ENCODE data around the gene CITED4. TPM values are rescaled to one million over a fixed set of nuclear protein-coding genes. Genes with fewer than 3 reads are reported as not detected.

The CITED4 gene
- total RNA-seq, 5 donors from 2014 or later (not counting 1 experiment from before 2014, with no cell fraction given) = 23.4 to 37.0 (median 28.4) TPM

- Mint-ChIP-seq H3K27me3 (no peaks in the 10 kb centered on the region), H3K4me1 (peaks cover 27 to 42% (median 37%) of the 10 kb centered on the region in 3 donors), H3K27ac (peak overlapping the region; percentile 23 to 75), H3K36me3 (no peaks in the 10 kb centered on the region), H3K9me3 (peaks cover 0 to 5% (median 4%) of the 10 kb centered on the region in 3 donors), H3K4me3 (peak overlapping the region in 2 of 3 donors; percentile 23 to 64)
- Histone ChIP-seq H3K4me1 (ENCODE audit: control insufficient read depth in 1 of 2, extremely low read depth in 1 of 2, insufficient read depth in 2 of 2, low read length in 2 of 2) (peaks cover 13 to 22% of the 10 kb centered on the region in 2 experiments), H3K27ac (ENCODE audit: low read length) (no peak overlapping the region), H3K36me3 (ENCODE audit: control insufficient read depth in 2 of 2, extremely low read depth in 1 of 2, insufficient read depth in 1 of 2, low read length in 1 of 2) (no peaks in the 10 kb centered on the region), H3K9me3 (no peaks in the 10 kb centered on the region), H3K27me3 (replicated peaks in 1 of 2; ENCODE audit: control insufficient read depth in 2 of 2, extremely low read depth in 1 of 2, insufficient read depth in 2 of 2, low read length in 1 of 2) (peaks cover 0 to 11% of the 10 kb centered on the region in 2 experiments), H3K4me3 (ENCODE audit: control insufficient read depth in 1 of 2, extremely low read depth in 1 of 2, low read length in 1 of 2) (peak overlapping the region in 1 of 2 donors; percentile 11)
- WGBS (ENCODE audit: insufficient coverage) = 10% methylated on average over 3 of the region's 6 CpGs
- DNase-seq (peak in 10 of 35 experiments; percentile 11 to 43 (median 24)), ATAC-seq (replicated peaks in 1 of 4) (peak; percentile 75 to 92 (median 78))
- ChIA-PET POLR2A (no interaction called here), CTCF (interaction anchor here in 1 of 2 donors (0.6 kb wide), 1 partner anchor 249 kb away, joined by 3 read pairs; no protein-coding TSS in a partner anchor)
These were observed 21.4 kb downstream of the CITED4 start for GRCh38 chr1:40840526-40841323.

GRCh38 chr1:40839943-40840335 is 22.2 kb downstream of the CITED4 start:
- Mint-ChIP-seq H3K4me1 (peaks cover 21 to 34% (median 30%) of the 10 kb centered on the region in 3 donors), H3K27ac (no peak overlapping the region), H3K36me3 (no peaks in the 10 kb centered on the region), H3K9me3 (peaks cover 0 to 5% (median 4%) of the 10 kb centered on the region in 3 donors), H3K27me3 (no peaks in the 10 kb centered on the region), H3K4me3 (peak overlapping the region in 1 of 3 donors; percentile 64)
- H3K27me3 ChIP-seq (replicated peaks in 1 of 2; ENCODE audit: control insufficient read depth in 2 of 2, extremely low read depth in 1 of 2, insufficient read depth in 2 of 2, low read length in 1 of 2) = peaks cover 0 to 11% of the 10 kb centered on the region in 2 experiments
- POLR2A ChIA-PET = no interaction called here
- ATAC-seq (replicated peaks in 1 of 4) = no peak
- peaks cover 13 to 22% of the 10 kb centered on the region in 2 experiments for H3K4me1 ChIP-seq (ENCODE audit: control insufficient read depth in 1 of 2, extremely low read depth in 1 of 2, insufficient read depth in 2 of 2, low read length in 2 of 2)
- CTCF ChIA-PET = no interaction called here
- no peaks in the 10 kb centered on the region for H3K9me3 ChIP-seq
- WGBS (ENCODE audit: insufficient coverage) = 100% methylated on average over 5 of the region's 5 CpGs
- no peak overlapping the region for H3K27ac ChIP-seq (ENCODE audit: low read length)
- DNase-seq = no peak
- no peak overlapping the region for H3K4me3 ChIP-seq (ENCODE audit: control insufficient read depth in 1 of 2, extremely low read depth in 1 of 2, low read length in 1 of 2)
- no peaks in the 10 kb centered on the region for H3K36me3 ChIP-seq (ENCODE audit: control insufficient read depth in 2 of 2, extremely low read depth in 1 of 2, insufficient read depth in 1 of 2, low read length in 1 of 2)

- CTCF ChIA-PET = no interaction called here
- DNase-seq = no peak
- H3K27ac ChIP-seq (ENCODE audit: low read length) = no peak overlapping the region
- H3K4me1 ChIP-seq (ENCODE audit: control insufficient read depth in 1 of 2, extremely low read depth in 1 of 2, insufficient read depth in 2 of 2, low read length in 2 of 2) = peaks cover 13 to 22% of the 10 kb centered on the region in 2 experiments
- ATAC-seq (replicated peaks in 1 of 4) = no peak
- H3K4me3 ChIP-seq (ENCODE audit: control insufficient read depth in 1 of 2, extremely low read depth in 1 of 2, low read length in 1 of 2) = no peak overlapping the region
- WGBS (ENCODE audit: insufficient coverage) = 91% methylated on average over 12 of the region's 15 CpGs
- Mint-ChIP-seq H3K36me3 (no peaks in the 10 kb centered on the region), H3K4me3 (peak overlapping the region in 1 of 3 donors; percentile 28), H3K4me1 (peaks cover 18 to 32% (median 27%) of the 10 kb centered on the region in 3 donors), H3K27me3 (no peaks in the 10 kb centered on the region), H3K27ac (peak overlapping the region in 1 of 2 donors; percentile 16), H3K9me3 (peaks cover 0 to 5% (median 4%) of the 10 kb centered on the region in 3 donors)
- H3K9me3 ChIP-seq = no peaks in the 10 kb centered on the region
- H3K27me3 ChIP-seq (replicated peaks in 1 of 2; ENCODE audit: control insufficient read depth in 2 of 2, extremely low read depth in 1 of 2, insufficient read depth in 2 of 2, low read length in 1 of 2) = peaks cover 0 to 11% of the 10 kb centered on the region in 2 experiments
- H3K36me3 ChIP-seq (ENCODE audit: control insufficient read depth in 2 of 2, extremely low read depth in 1 of 2, insufficient read depth in 1 of 2, low read length in 1 of 2) = no peaks in the 10 kb centered on the region
- POLR2A ChIA-PET = interaction anchor here in 1 of 2 donors (0.5 kb wide), 1 partner anchor 100 kb away, joined by 11 read pairs; no protein-coding TSS in a partner anchor
These were observed 22.9 kb downstream of the CITED4 start for GRCh38 chr1:40838980-40839942.

- H3K9me3 ChIP-seq = no peaks in the 10 kb centered on the region
- no peak overlapping the region for H3K4me3 ChIP-seq (ENCODE audit: control insufficient read depth in 1 of 2, extremely low read depth in 1 of 2, low read length in 1 of 2)
- H3K27me3 Mint-ChIP-seq = no peaks in the 10 kb centered on the region
- DNase-seq (no peak), ATAC-seq (replicated peaks in 1 of 4) (no peak)
- H3K4me1 Mint-ChIP-seq = peaks cover 18 to 32% (median 27%) of the 10 kb centered on the region in 3 donors
- peaks cover 13 to 22% of the 10 kb centered on the region in 2 experiments for H3K4me1 ChIP-seq (ENCODE audit: control insufficient read depth in 1 of 2, extremely low read depth in 1 of 2, insufficient read depth in 2 of 2, low read length in 2 of 2)
- no peaks in the 10 kb centered on the region for H3K36me3 Mint-ChIP-seq
- ChIA-PET CTCF (interaction anchor here in 1 of 2 donors (0.6 kb wide), 1 partner anchor 584 kb away, joined by 3 read pairs; no protein-coding TSS in a partner anchor), POLR2A (no interaction called here)
- H3K9me3 Mint-ChIP-seq = peaks cover 0 to 5% (median 4%) of the 10 kb centered on the region in 3 donors
- no peak overlapping the region for H3K27ac Mint-ChIP-seq
- WGBS (ENCODE audit: insufficient coverage) = 92% methylated on average over 59 of the region's 60 CpGs
- H3K27ac ChIP-seq (ENCODE audit: low read length) = no peak overlapping the region
- H3K36me3 ChIP-seq (ENCODE audit: control insufficient read depth in 2 of 2, extremely low read depth in 1 of 2, insufficient read depth in 1 of 2, low read length in 1 of 2) = no peaks in the 10 kb centered on the region
- no peak overlapping the region for H3K4me3 Mint-ChIP-seq
- peaks cover 0 to 11% of the 10 kb centered on the region in 2 experiments for H3K27me3 ChIP-seq (replicated peaks in 1 of 2; ENCODE audit: control insufficient read depth in 2 of 2, extremely low read depth in 1 of 2, insufficient read depth in 2 of 2, low read length in 1 of 2)
These were observed 23.9 kb downstream of the CITED4 start for GRCh38 chr1:40838045-40838979.

GRCh38 chr1:40837601-40838000 is 24.6 kb downstream of the CITED4 start:
- H3K4me3 ChIP-seq (ENCODE audit: control insufficient read depth in 1 of 2, extremely low read depth in 1 of 2, low read length in 1 of 2) = no peak overlapping the region
- peaks cover 13 to 22% of the 10 kb centered on the region in 2 experiments for H3K4me1 ChIP-seq (ENCODE audit: control insufficient read depth in 1 of 2, extremely low read depth in 1 of 2, insufficient read depth in 2 of 2, low read length in 2 of 2)
- DNase-seq (no peak), ATAC-seq (replicated peaks in 1 of 4) (no peak)
- no peaks in the 10 kb centered on the region for H3K9me3 ChIP-seq
- no peaks in the 10 kb centered on the region for H3K36me3 ChIP-seq (ENCODE audit: control insufficient read depth in 2 of 2, extremely low read depth in 1 of 2, insufficient read depth in 1 of 2, low read length in 1 of 2)
- Mint-ChIP-seq H3K4me1 (peaks cover 18 to 32% (median 27%) of the 10 kb centered on the region in 3 donors), H3K36me3 (no peaks in the 10 kb centered on the region), H3K9me3 (peaks cover 0 to 4% (median 3%) of the 10 kb centered on the region in 3 donors), H3K27me3 (no peaks in the 10 kb centered on the region), H3K27ac (no peak overlapping the region), H3K4me3 (no peak overlapping the region)
- CTCF ChIA-PET = interaction anchor here in 1 of 2 donors (0.6 kb wide), 1 partner anchor 584 kb away, joined by 3 read pairs; no protein-coding TSS in a partner anchor
- no peak overlapping the region for H3K27ac ChIP-seq (ENCODE audit: low read length)
- peaks cover 0 to 11% of the 10 kb centered on the region in 2 experiments for H3K27me3 ChIP-seq (replicated peaks in 1 of 2; ENCODE audit: control insufficient read depth in 2 of 2, extremely low read depth in 1 of 2, insufficient read depth in 2 of 2, low read length in 1 of 2)
- POLR2A ChIA-PET = no interaction called here
- WGBS (ENCODE audit: insufficient coverage) = 69% methylated on average over 12 of the region's 24 CpGs

All from T-cell (primary cell).